Large intestine (tissue), 3 donors: ENCODE data around the gene TACC2. TPM values are rescaled to one million over a fixed set of nuclear protein-coding genes. Genes with fewer than 3 reads are reported as not detected.

ENCODE experiments used
- DNase-seq, 2 donors: peaks; one replicate each; pipeline versions ENCODE4 v3.0.0 to v3.0.0-alpha.2; 2013
- H3K27ac ChIP-seq: one replicate; pipeline ENCODE4 v1.5.1; 2013; ENCODE audit warnings: low read length
- H3K27me3 ChIP-seq: 2 replicates; pipeline ENCODE4 v1.6.1; 2013; ENCODE audit warnings: low read length; ENCODE audit not compliant: control insufficient read depth, insufficient read depth
- H3K36me3 ChIP-seq: 2 replicates; pipeline ENCODE4 v1.6.1; 2013; ENCODE audit warnings: low read length; ENCODE audit not compliant: control insufficient read depth, insufficient read depth
- H3K4me1 ChIP-seq: one replicate; pipeline ENCODE4 v1.6.1; 2013; ENCODE audit warnings: low read length; ENCODE audit not compliant: control insufficient read depth, insufficient read depth
- H3K4me3 ChIP-seq: one replicate; pipeline ENCODE4 v1.5.1; 2013; ENCODE audit warnings: low read length
- H3K9me3 ChIP-seq: one replicate; pipeline ENCODE4 v1.6.1; 2013; ENCODE audit warnings: mild to moderate bottlenecking, low read depth, low read length, moderate library complexity; ENCODE audit not compliant: control insufficient read depth
- WGBS: methylation state at CpG from one replicate; pipeline ENCODE4 v1.1.5; 2013; ENCODE audit warnings: low lambda C conversion rate; ENCODE audit not compliant: insufficient coverage; 5-methylcytosine and 5-hydroxymethylcytosine counted together
- polyA plus RNA-seq: library from polyadenylated mRNA; unstranded; fragments of 120-200 nt; gene quantifications from one replicate; pipeline ENCODE4 v1.2.1, GENCODE V29; 2013

Gene TACC2
- polyA plus RNA-seq, 1 donor, result 85.5 TPM

GRCh38 chr10:122178655-122179054 lies 189.7 kb downstream of the TACC2 start:
- no peaks in the 10 kb centered on the region for H3K4me1 ChIP-seq
- no peaks in the 10 kb centered on the region for H3K27me3 ChIP-seq
- H3K9me3 ChIP-seq, result no peaks in the 10 kb centered on the region
- H3K4me3 ChIP-seq, result no peak overlapping the region
- peaks cover under 1% of the 10 kb centered on the region for H3K36me3 ChIP-seq
- no peak overlapping the region for H3K27ac ChIP-seq
- no CpG with 5 or more reads among the region's 3 CpGs for WGBS
- no peak for DNase-seq

GRCh38 chr10:122181041-122181732 lies 192.2 kb downstream of the TACC2 start:
- 100% methylated on average over 2 of the region's 5 CpGs for WGBS
- H3K27me3 ChIP-seq, result no peaks in the 10 kb centered on the region
- H3K36me3 ChIP-seq, result peaks cover 1% of the 10 kb centered on the region
- DNase-seq, result no peak
- H3K4me1 ChIP-seq, result no peaks in the 10 kb centered on the region
- H3K4me3 ChIP-seq, result no peak overlapping the region
- H3K27ac ChIP-seq, result no peak overlapping the region
- no peaks in the 10 kb centered on the region for H3K9me3 ChIP-seq

DNA sequence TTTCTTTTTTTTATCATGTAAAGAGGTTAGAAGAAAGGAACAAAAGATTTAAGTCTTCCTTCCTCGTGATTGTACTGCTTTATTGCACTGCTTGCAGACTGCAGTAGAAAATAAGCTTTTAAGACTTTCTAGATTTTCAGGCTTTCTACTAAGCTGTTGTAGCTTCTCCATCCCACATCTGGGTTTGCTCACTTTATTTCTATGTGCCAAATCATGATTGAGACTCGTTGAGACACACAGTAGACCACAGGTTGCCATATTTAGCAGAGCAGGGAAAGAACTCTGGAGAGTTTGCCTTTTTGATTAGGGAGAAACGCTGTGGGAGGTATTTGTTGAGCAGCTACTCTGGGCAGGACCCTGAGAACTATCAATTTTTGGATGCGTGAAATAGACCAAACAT lies 192.9 kb downstream of the TACC2 start:
- WGBS, result 43% methylated on average over 1 of the region's 4 CpGs
- H3K4me3 ChIP-seq, result no peak overlapping the region
- no peaks in the 10 kb centered on the region for H3K27me3 ChIP-seq
- DNase-seq, result no peak
- H3K9me3 ChIP-seq, result no peaks in the 10 kb centered on the region
- H3K4me1 ChIP-seq, result no peaks in the 10 kb centered on the region
- no peak overlapping the region for H3K27ac ChIP-seq
- H3K36me3 ChIP-seq, result peaks cover 3% of the 10 kb centered on the region

DNA sequence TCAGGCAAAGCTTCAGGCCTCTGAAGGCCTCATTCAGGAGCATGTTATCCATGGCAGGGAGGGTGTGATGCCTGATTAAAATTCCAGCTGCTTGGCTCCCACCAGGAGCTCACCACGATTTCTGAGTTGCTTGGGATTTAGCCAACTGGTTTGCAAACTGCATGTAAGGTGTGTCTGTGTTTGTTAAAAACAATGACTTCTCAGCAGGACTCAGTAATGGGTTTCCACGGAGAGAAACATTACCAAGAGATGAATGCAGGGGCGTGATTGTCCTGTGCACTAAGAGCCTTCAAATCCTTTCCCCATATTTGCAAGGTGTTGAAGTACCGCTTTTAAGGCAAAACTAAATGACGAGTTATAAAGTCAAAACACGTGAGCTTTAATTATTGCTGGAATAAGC lies 193.3 kb downstream of the TACC2 start:
- 94% methylated on average over 4 of the region's 6 CpGs for WGBS
- no peaks in the 10 kb centered on the region for H3K4me1 ChIP-seq
- no peaks in the 10 kb centered on the region for H3K9me3 ChIP-seq
- no peak overlapping the region for H3K27ac ChIP-seq
- no peak overlapping the region for H3K4me3 ChIP-seq
- peaks cover 3% of the 10 kb centered on the region for H3K36me3 ChIP-seq
- H3K27me3 ChIP-seq, result no peaks in the 10 kb centered on the region
- no peak for DNase-seq

DNA sequence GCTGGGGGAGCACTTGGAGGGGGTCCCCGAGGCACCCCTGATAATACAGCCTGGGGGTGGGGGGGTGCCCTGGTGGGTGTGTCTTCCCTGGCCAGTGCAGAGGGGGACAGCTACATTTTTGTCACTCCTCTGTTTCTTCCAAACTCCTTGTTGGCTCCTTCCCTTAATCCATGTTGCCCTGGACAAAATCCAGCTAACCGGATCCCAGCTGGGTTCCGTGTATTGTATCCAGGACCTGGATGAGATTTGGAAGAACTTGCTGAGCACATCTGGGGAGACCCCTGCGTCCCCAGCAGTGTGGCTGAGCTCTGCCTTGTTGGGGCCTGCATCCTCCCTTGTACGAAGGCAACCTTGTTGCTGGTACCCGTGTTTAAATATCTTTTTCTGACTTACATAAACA lies 195.3 kb downstream of the TACC2 start:
- Histone ChIP-seq H3K27me3 (no peaks in the 10 kb centered on the region), H3K9me3 (no peaks in the 10 kb centered on the region), H3K4me1 (no peaks in the 10 kb centered on the region), H3K27ac (no peak overlapping the region), H3K4me3 (no peak overlapping the region), H3K36me3 (peaks cover 8% of the 10 kb centered on the region)
- DNase-seq, result no peak
- WGBS, result no CpG with 5 or more reads among the region's 6 CpGs

GRCh38 chr10:122185643-122186042 lies 196.7 kb downstream of the TACC2 start:
- DNase-seq, result no peak
- WGBS, result 88% methylated on average over 1 of the region's 4 CpGs
- H3K27me3 ChIP-seq, result no peaks in the 10 kb centered on the region
- H3K9me3 ChIP-seq, result no peaks in the 10 kb centered on the region
- no peak overlapping the region for H3K27ac ChIP-seq
- H3K36me3 ChIP-seq, result peaks cover 10% of the 10 kb centered on the region
- no peaks in the 10 kb centered on the region for H3K4me1 ChIP-seq
- no peak overlapping the region for H3K4me3 ChIP-seq

DNA sequence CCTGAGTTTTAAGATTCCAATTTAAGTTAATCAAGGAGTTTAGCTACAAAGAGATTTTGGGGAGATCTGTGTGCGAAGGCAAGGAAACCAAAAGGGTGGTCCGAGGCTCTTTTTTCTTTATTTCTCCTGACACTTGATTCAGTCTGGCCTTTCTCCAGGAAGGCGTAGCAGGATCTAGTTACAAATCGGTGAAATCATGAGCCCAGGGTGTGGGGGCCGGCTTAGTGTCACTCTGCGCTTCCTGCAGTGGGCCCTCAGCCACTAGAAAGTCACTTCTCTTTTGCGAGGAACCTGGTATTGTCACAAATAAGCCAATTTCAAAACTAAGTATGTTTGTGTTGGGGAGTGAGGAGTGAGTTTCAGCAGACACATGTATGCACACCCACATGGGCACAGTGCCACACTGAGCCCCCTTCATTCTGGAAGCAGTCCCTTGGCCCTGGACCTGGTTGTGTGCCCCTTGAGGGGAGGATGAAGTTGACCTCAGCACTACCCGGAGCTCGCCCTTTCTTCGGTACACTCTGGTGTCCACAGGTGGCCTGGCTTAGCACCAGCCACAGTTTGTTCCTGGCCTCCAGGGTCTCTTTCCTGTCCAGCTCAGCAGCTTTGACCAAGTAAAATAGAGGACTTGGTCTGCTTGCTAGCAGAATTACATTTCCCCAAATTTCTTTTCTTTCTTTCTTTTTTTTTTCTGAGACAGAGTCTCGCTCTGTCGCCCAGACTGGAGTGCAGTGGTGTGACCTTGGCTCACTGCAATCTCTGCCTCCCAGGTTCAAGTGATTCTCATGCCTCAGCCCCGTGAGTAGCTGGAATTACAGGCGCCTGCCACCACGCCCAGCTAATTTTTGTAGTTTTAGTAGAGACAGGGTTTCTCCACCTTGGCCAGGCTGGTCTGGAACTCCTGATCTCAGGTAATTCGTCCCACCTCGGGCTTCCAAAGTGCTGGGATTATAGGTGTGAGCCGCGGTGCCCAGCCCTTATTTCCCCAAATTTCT lies 198.2 kb downstream of the TACC2 start:
- Histone ChIP-seq H3K27me3 (no peaks in the 10 kb centered on the region), H3K9me3 (no peaks in the 10 kb centered on the region), H3K4me1 (no peaks in the 10 kb centered on the region), H3K36me3 (peaks cover 12% of the 10 kb centered on the region), H3K27ac (no peak overlapping the region), H3K4me3 (no peak overlapping the region)
- 87% methylated on average over 3 of the region's 19 CpGs for WGBS
- DNase-seq, result no peak

- no peaks in the 10 kb centered on the region for H3K4me1 ChIP-seq
- WGBS, result no CpG with 5 or more reads among the region's 11 CpGs
- no peaks in the 10 kb centered on the region for H3K9me3 ChIP-seq
- no peak for DNase-seq
- peaks cover 13% of the 10 kb centered on the region for H3K36me3 ChIP-seq
- no peaks in the 10 kb centered on the region for H3K27me3 ChIP-seq
- H3K27ac ChIP-seq, result no peak overlapping the region
- H3K4me3 ChIP-seq, result no peak overlapping the region
Observed at GRCh38 chr10:122188706-122189105, 199.7 kb downstream of the TACC2 start.

- DNase-seq, result no peak
- Histone ChIP-seq H3K36me3 (peaks cover 16% of the 10 kb centered on the region), H3K4me1 (no peaks in the 10 kb centered on the region), H3K27me3 (no peaks in the 10 kb centered on the region), H3K27ac (no peak overlapping the region), H3K9me3 (no peaks in the 10 kb centered on the region), H3K4me3 (no peak overlapping the region)
- WGBS, result no CpG with 5 or more reads among the region's 5 CpGs
Observed at GRCh38 chr10:122189185-122189584, 200.2 kb downstream of the TACC2 start.

GRCh38 chr10:122190176-122190943 lies 201.4 kb downstream of the TACC2 start:
- Histone ChIP-seq H3K27me3 (no peaks in the 10 kb centered on the region), H3K4me1 (no peaks in the 10 kb centered on the region), H3K36me3 (peaks cover 22% of the 10 kb centered on the region), H3K27ac (no peak overlapping the region), H3K4me3 (no peak overlapping the region), H3K9me3 (no peaks in the 10 kb centered on the region)
- no peak for DNase-seq
- no CpG with 5 or more reads among the region's 19 CpGs for WGBS
